PC-3 (cell line): ENCODE measurements around the gene OPN1SW. TPM values are rescaled to one million over a fixed set of nuclear protein-coding genes. Genes with fewer than 3 reads are reported as not detected.

Experiments
- ATAC-seq: fragments of 200-7000 bp; cut with Tn5 transposase; 2 replicates; pipeline ENCODE4 v1.9.1; 2020; ENCODE audit warnings: mild to moderate bottlenecking, moderate library complexity
- BruUV-seq: library from RNA; stranded (reverse); fragments of 400-500 nt; replicated peaks from 2 replicates; lab custom pipeline; 2021; lab: Mats Ljungman, UMichigan
- CTCF ChIA-PET: fragments of 300-600 bp; sonication (Branson Sonifier 250); formaldehyde crosslinking; loops from one replicate; lab custom pipeline; 2022; ENCODE audit warnings: antibody characterized with exemption; lab: Charles Lee
- POLR2A ChIA-PET: fragments of 300-600 bp; sonication (Branson Sonifier 250); formaldehyde crosslinking; loops from one replicate; lab custom pipeline; 2022; ENCODE audit warnings: antibody characterized with exemption; ENCODE audit not compliant: unreplicated experiment; lab: Charles Lee
- DNase-seq: peaks from one replicate; pipeline ENCODE4 v3.0.0-alpha.2; 2015
- H2AFZ ChIP-seq: fragments of 300-600 bp; sonication (generic); 2 replicates; pipeline ENCODE4 v1.6.0; 2016; ENCODE audit warnings: antibody characterized with exemption, low read length
- H3F3A ChIP-seq: fragments of 300-600 bp; sonication (generic); one replicate; pipeline ENCODE4 v1.6.0; 2017; ENCODE audit warnings: antibody characterized with exemption, low read length, control low read depth, mild to moderate bottlenecking; ENCODE audit not compliant: unreplicated experiment
- H3K27ac ChIP-seq: fragments of 300-600 bp; sonication (generic); 2 replicates; pipeline ENCODE4 v1.5.1; 2016; ENCODE audit warnings: mild to moderate bottlenecking, low read length
- H3K27me3 ChIP-seq: fragments of 300-600 bp; sonication (generic); 2 replicates; pipeline ENCODE4 v1.6.1; 2016; ENCODE audit warnings: low read length, mixed read lengths
- H3K36me3 ChIP-seq: fragments of 300-600 bp; sonication (generic); 2 replicates; pipeline ENCODE4 v1.6.1; 2016; ENCODE audit warnings: low read depth, mixed run types, low read length, mixed read lengths
- H3K4me1 ChIP-seq: fragments of 300-600 bp; sonication (generic); 2 replicates; pipeline ENCODE4 v1.5.1; 2016; ENCODE audit warnings: low read length; ENCODE audit not compliant: insufficient read depth
- H3K4me2 ChIP-seq: fragments of 300-600 bp; sonication (generic); 2 replicates; pipeline ENCODE4 v1.6.0; 2016; ENCODE audit warnings: low read length
- H3K4me3 ChIP-seq: fragments of 300-600 bp; sonication (generic); 2 replicates; pipeline ENCODE4 v1.5.1; 2016; ENCODE audit warnings: mild to moderate bottlenecking, low read length, mixed read lengths
- H3K79me2 ChIP-seq: fragments of 300-600 bp; sonication (generic); 2 replicates; pipeline ENCODE4 v1.6.1; 2017; ENCODE audit warnings: low read length, mixed read lengths
- H3K9ac ChIP-seq: fragments of 300-600 bp; sonication (generic); 2 replicates; pipeline ENCODE4 v1.6.0; 2016; ENCODE audit warnings: mild to moderate bottlenecking, low read length
- H3K9me2 ChIP-seq: fragments of 300-600 bp; sonication (generic); replicated peaks from 2 replicates; pipeline ENCODE4 v1.6.1; 2016; ENCODE audit warnings: mixed run types, low read length, mixed read lengths
- H3K9me3 ChIP-seq: fragments of 300-600 bp; sonication (generic); 2 replicates; pipeline ENCODE4 v1.6.1; 2016; ENCODE audit warnings: low read length, mixed read lengths
- H4K20me1 ChIP-seq: fragments of 300-600 bp; sonication (generic); 2 replicates; pipeline ENCODE4 v1.6.1; 2016; ENCODE audit warnings: low read length, mixed read lengths
- EZH2 ChIP-seq: fragments of 300-600 bp; sonication (generic); IDR thresholded peaks from one replicate; pipeline ENCODE4 v1.6.1; 2017; ENCODE audit warnings: antibody characterized with exemption, mild to moderate bottlenecking, low read length; ENCODE audit not compliant: unreplicated experiment
- EZH2phosphoT487 ChIP-seq: fragments of 300-600 bp; sonication (generic); IDR thresholded peaks from 2 replicates; pipeline ENCODE4 v1.6.1; 2018; ENCODE audit warnings: mild to moderate bottlenecking, antibody characterized with exemption, low read length, borderline replicate concordance
- intact Hi-C: fragments of 100-400 bp; cut with micrococcal nuclease; formaldehyde crosslinking; loops from 2 replicates; pipeline ENCODE4 v1.9.0; 2023
- total RNA-seq: library from RNA; depleted of rRNA; stranded (reverse); fragments of >200 nt; gene quantifications from 2 replicates; pipeline ENCODE4 v1.2.3, GENCODE V29; 2014
- TF ChIP-seq, protein P1 (sequence below): fragments of 300-600 bp; sonication (generic); conservative IDR thresholded peaks from 2 replicates; pipeline ENCODE4 v1.5.1; 2017; ENCODE audit warnings: antibody characterized with exemption, low read depth, mild to moderate bottlenecking, low read length

Gene OPN1SW
- total RNA-seq, 1 experiment from 2014 or later, result not detected

DNA sequence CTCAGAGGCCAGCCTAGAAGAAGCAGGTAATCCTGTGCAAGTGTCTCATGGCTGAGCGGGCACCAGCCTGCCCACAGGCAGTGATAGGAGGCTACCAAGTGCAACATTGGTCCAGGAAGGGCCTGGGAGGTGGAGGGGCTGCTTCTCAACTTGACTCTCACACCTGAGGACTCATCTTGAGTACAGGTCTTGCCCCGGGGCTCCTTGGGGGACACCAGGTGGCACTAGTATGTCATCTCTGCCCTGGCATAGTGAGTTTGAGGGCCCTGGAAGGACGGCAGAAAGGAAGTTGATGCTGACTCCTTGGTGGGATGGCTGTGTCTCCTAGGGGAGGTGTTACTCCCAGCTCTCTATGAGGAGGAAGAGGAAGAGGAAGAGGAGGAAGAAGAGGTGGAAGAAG is 18.4 kb upstream of the OPN1SW start:
- ATAC-seq, result 0 out of 2 replicates have a peak, but pooled peaks have one; percentile 8
- intact Hi-C loops, result loop anchor here (5.0 kb wide), 1 partner anchor 88 kb away; no protein-coding TSS in a partner anchor
- no TSS peak for BruUV-seq

GRCh38 chr7:128793181-128793547 is 17.6 kb upstream of the OPN1SW start:
- intact Hi-C loops, result loop anchor here (5.0 kb wide), 1 partner anchor 89 kb away; no protein-coding TSS in a partner anchor
- Histone ChIP-seq H2AFZ (no peak overlapping the region), H3K9ac (no peak overlapping the region), H3K79me2 (no peaks in the 10 kb centered on the region), H4K20me1 (no peaks in the 10 kb centered on the region), H3K36me3 (no peaks in the 10 kb centered on the region), H3F3A (no peaks in the 10 kb centered on the region), H3K27me3 (no peaks in the 10 kb centered on the region), H3K9me3 (no peaks in the 10 kb centered on the region), H3K9me2 (no peaks in the 10 kb centered on the region), H3K4me1 (no peaks in the 10 kb centered on the region), H3K27ac (no peak overlapping the region), H3K4me3 (no peak overlapping the region), H3K4me2 (no peak overlapping the region)
- no peak for DNase-seq
- POLR2A ChIA-PET, result no interaction called here
- TF ChIP-seq EZH2 (no peak), EZH2phosphoT487 (no peak)
- TF ChIP-seq, protein P1, sequence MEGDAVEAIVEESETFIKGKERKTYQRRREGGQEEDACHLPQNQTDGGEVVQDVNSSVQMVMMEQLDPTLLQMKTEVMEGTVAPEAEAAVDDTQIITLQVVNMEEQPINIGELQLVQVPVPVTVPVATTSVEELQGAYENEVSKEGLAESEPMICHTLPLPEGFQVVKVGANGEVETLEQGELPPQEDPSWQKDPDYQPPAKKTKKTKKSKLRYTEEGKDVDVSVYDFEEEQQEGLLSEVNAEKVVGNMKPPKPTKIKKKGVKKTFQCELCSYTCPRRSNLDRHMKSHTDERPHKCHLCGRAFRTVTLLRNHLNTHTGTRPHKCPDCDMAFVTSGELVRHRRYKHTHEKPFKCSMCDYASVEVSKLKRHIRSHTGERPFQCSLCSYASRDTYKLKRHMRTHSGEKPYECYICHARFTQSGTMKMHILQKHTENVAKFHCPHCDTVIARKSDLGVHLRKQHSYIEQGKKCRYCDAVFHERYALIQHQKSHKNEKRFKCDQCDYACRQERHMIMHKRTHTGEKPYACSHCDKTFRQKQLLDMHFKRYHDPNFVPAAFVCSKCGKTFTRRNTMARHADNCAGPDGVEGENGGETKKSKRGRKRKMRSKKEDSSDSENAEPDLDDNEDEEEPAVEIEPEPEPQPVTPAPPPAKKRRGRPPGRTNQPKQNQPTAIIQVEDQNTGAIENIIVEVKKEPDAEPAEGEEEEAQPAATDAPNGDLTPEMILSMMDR, result no peak
- ATAC-seq, result no peak
- CTCF ChIA-PET, result no interaction called here
- no TSS peak for BruUV-seq

More for the DNA sequence above, 18.4 kb upstream of the OPN1SW start:
- Histone ChIP-seq H3K4me1 (no peaks in the 10 kb centered on the region), H2AFZ (no peak overlapping the region), H3K9ac (no peak overlapping the region), H3K79me2 (no peaks in the 10 kb centered on the region), H4K20me1 (no peaks in the 10 kb centered on the region), H3F3A (no peaks in the 10 kb centered on the region), H3K27me3 (no peaks in the 10 kb centered on the region), H3K4me2 (no peak overlapping the region), H3K36me3 (no peaks in the 10 kb centered on the region), H3K27ac (no peak overlapping the region), H3K9me2 (no peaks in the 10 kb centered on the region), H3K9me3 (no peaks in the 10 kb centered on the region), H3K4me3 (no peak overlapping the region)
- POLR2A ChIA-PET, result no interaction called here
- TF ChIP-seq, protein P1, result peak; percentile 42
- TF ChIP-seq EZH2, result no peak
- DNase-seq, result peak; percentile 16
- CTCF ChIA-PET, result interaction anchor here (1.1 kb wide), 1 partner anchor 47 kb away, joined by 3 read pairs; no protein-coding TSS in a partner anchor

GRCh38 chr7:128792471-128793180 is 17.0 kb upstream of the OPN1SW start:
- Histone ChIP-seq H3K9me3 (no peaks in the 10 kb centered on the region), H3K27ac (no peak overlapping the region), H3K9ac (no peak overlapping the region), H3K36me3 (no peaks in the 10 kb centered on the region), H3F3A (no peaks in the 10 kb centered on the region), H4K20me1 (no peaks in the 10 kb centered on the region), H3K79me2 (no peaks in the 10 kb centered on the region), H3K4me3 (no peak overlapping the region), H3K4me2 (peak overlapping the region; percentile 99; the same call in 1 of the 2 replicates), H3K27me3 (no peaks in the 10 kb centered on the region), H3K4me1 (no peaks in the 10 kb centered on the region), H2AFZ (no peak overlapping the region), H3K9me2 (no peaks in the 10 kb centered on the region)
- TF ChIP-seq EZH2phosphoT487, result no peak
- DNase-seq (no peak), ATAC-seq (no peak)
- BruUV-seq, result TSS peak; percentile 38
- ChIA-PET POLR2A (no interaction called here), CTCF (interaction anchor here (0.5 kb wide), 1 partner anchor 139 kb away, joined by 3 read pairs; no protein-coding TSS in a partner anchor)
- intact Hi-C loops, result loop anchor here (5.0 kb wide), 1 partner anchor 90 kb away; no protein-coding TSS in a partner anchor
